Measurements from ENCODE around the gene ELK4. TPM values are rescaled to one million over a fixed set of nuclear protein-coding genes. Genes with fewer than 3 reads are reported as not detected.

ELK4 gene
- total RNA-seq, 1 experiment from 2014 or later: 31.2 TPM

- no peak overlapping the region for H2BK12ac ChIP-seq (ENCODE audit: insufficient read length, low read depth, low read length)
- H3K4me1 Mint-ChIP-seq: no peaks in the 10 kb centered on the region
- H3K27me3 ChIP-seq (ENCODE audit: insufficient read depth, low read length): no peaks in the 10 kb centered on the region
- no peak for DNase-seq
- H4K20me1 ChIP-seq (ENCODE audit: control insufficient read depth, insufficient read depth, insufficient read length): no peaks in the 10 kb centered on the region
- no peak overlapping the region for H2BK5ac ChIP-seq (ENCODE audit: insufficient read length, low read length)
- H4K91ac ChIP-seq (ENCODE audit: insufficient read length, low read depth, low read length): no peak overlapping the region
- no peak overlapping the region for H2BK120ac ChIP-seq (ENCODE audit: low read depth, low read length, poor library complexity, severe bottlenecking)
- H3K9ac ChIP-seq (ENCODE audit: extremely low read depth, insufficient read length, low read length): no peak overlapping the region
- no peak overlapping the region for H3K27ac ChIP-seq (ENCODE audit: insufficient read length, low read depth, low read length)
- H3K23me2 ChIP-seq (ENCODE audit: insufficient read length, low read depth, low read length, poor library complexity, severe bottlenecking): no peaks in the 10 kb centered on the region
- H3K79me1 ChIP-seq (ENCODE audit: insufficient read depth, low read depth, low read length, poor library complexity, severe bottlenecking): no peaks in the 10 kb centered on the region
- H2AFZ ChIP-seq (ENCODE audit: low read length): no peak overlapping the region
- no peak overlapping the region for H4K5ac ChIP-seq (ENCODE audit: insufficient read length, low read depth, low read length)
- H2BK15ac ChIP-seq (ENCODE audit: low read depth, low read length): no peak overlapping the region
- no CpG with 5 or more reads among the region's 9 CpGs for WGBS (ENCODE audit: extremely low coverage, insufficient read length, low lambda C conversion rate)
- no peak overlapping the region for H3K56ac ChIP-seq (ENCODE audit: insufficient read length, low read depth, low read length)
- no peak overlapping the region for H3T11ph ChIP-seq (ENCODE audit: low read length)
- no peak overlapping the region for H3K4me2 ChIP-seq (ENCODE audit: insufficient read depth, insufficient read length, low read length)
- no peak overlapping the region for H3K27ac Mint-ChIP-seq
- H3K4me3 Mint-ChIP-seq: no peak overlapping the region
- H2AK5ac ChIP-seq (ENCODE audit: insufficient read length, low read length): no peak overlapping the region
- H3K79me2 ChIP-seq (ENCODE audit: insufficient read depth, low read length): no peaks in the 10 kb centered on the region
- no peak overlapping the region for H4K8ac ChIP-seq (replicated peaks; ENCODE audit: insufficient read length, low read depth, low read length)
- no peak overlapping the region for H3K14ac ChIP-seq (ENCODE audit: insufficient read depth, low read length)
- H3K23ac ChIP-seq (ENCODE audit: insufficient read length, low read depth, low read length): no peak overlapping the region
- H3K27me3 Mint-ChIP-seq (ENCODE audit: low read depth): peaks cover 10% of the 10 kb centered on the region
- H3K4me1 ChIP-seq (ENCODE audit: insufficient read depth, low read length): no peaks in the 10 kb centered on the region
- H3K36me3 Mint-ChIP-seq (ENCODE audit: insufficient read depth in 1 of 3, low read depth in 3 of 3): no peaks in the 10 kb centered on the region
- H3K9me3 ChIP-seq (ENCODE audit: control insufficient read depth, low read depth, low read length): no peaks in the 10 kb centered on the region
- no peaks in the 10 kb centered on the region for H3K9me3 Mint-ChIP-seq
- no peak overlapping the region for H3K4ac ChIP-seq (ENCODE audit: low read depth, low read length)
- H3K18ac ChIP-seq (ENCODE audit: insufficient read length, low read depth, low read length): no peak overlapping the region
- no peak for TF ChIP-seq CTCF (conservative IDR thresholded peaks at IDR 0.05)
- no peak overlapping the region for H2BK20ac ChIP-seq (ENCODE audit: low read depth, low read length, poor library complexity, severe bottlenecking)
These were observed 6.2 kb upstream of the ELK4 start for GRCh38 chr1:205637854-205638468.
